IMR-90 (cell line): ENCODE data around the gene KRT6B.

Experiments
- FOS ChIP-seq: fragments of 150-350 bp; IDR thresholded peaks from 2 replicates; pipeline ENCODE4 v1.6.1; 2016; ENCODE audit warnings: low read depth, low read length
- MXI1 ChIP-seq: IDR thresholded peaks from 2 replicates; pipeline ENCODE4 v1.6.1; 2012; ENCODE audit warnings: low read depth, mild to moderate bottlenecking, low read length, moderate library complexity, borderline replicate concordance
- NFE2L2 ChIP-seq: fragments of 150-350 bp; IDR thresholded peaks from 2 replicates; pipeline ENCODE4 v1.6.1; 2016; ENCODE audit warnings: low read depth, mild to moderate bottlenecking, low read length
- POLR2A ChIP-seq: IDR thresholded peaks from 2 replicates; pipeline ENCODE4 v1.6.1; 2012; ENCODE audit warnings: mild to moderate bottlenecking, low read depth, low read length
- RAD21 ChIP-seq: IDR thresholded peaks from 2 replicates; pipeline ENCODE4 v1.6.1; 2012; ENCODE audit warnings: low read length, improper control_type of control experiment
- RCOR1 ChIP-seq: IDR thresholded peaks from 2 replicates; pipeline ENCODE4 v1.6.1; 2012; ENCODE audit warnings: mild to moderate bottlenecking, low read length, improper control_type of control experiment; ENCODE audit not compliant: insufficient replicate concordance
- RFX5 ChIP-seq: IDR thresholded peaks from 2 replicates; pipeline ENCODE4 v1.8.0; 2012; ENCODE audit warnings: low read depth, mild to moderate bottlenecking, low read length, moderate library complexity
- SMC3 ChIP-seq: fragments of 150-350 bp; IDR thresholded peaks from 2 replicates; pipeline ENCODE4 v1.6.1; 2016; ENCODE audit warnings: low read depth, mild to moderate bottlenecking, antibody characterized with exemption, low read length, moderate library complexity
- TF ChIP-seq, protein P1 (sequence below): conservative IDR thresholded peaks from 2 replicates; pipeline ENCODE4 v1.5.1; 2012; ENCODE audit warnings: mild to moderate bottlenecking, low read depth, low read length, improper control_type of control experiment
- TF ChIP-seq, protein P2 (sequence below): fragments of 150-350 bp; IDR thresholded peaks from 2 replicates; pipeline ENCODE4 v1.6.1; 2017; ENCODE audit warnings: mild to moderate bottlenecking, antibody characterized with exemption, low read length, low read depth

DNA sequence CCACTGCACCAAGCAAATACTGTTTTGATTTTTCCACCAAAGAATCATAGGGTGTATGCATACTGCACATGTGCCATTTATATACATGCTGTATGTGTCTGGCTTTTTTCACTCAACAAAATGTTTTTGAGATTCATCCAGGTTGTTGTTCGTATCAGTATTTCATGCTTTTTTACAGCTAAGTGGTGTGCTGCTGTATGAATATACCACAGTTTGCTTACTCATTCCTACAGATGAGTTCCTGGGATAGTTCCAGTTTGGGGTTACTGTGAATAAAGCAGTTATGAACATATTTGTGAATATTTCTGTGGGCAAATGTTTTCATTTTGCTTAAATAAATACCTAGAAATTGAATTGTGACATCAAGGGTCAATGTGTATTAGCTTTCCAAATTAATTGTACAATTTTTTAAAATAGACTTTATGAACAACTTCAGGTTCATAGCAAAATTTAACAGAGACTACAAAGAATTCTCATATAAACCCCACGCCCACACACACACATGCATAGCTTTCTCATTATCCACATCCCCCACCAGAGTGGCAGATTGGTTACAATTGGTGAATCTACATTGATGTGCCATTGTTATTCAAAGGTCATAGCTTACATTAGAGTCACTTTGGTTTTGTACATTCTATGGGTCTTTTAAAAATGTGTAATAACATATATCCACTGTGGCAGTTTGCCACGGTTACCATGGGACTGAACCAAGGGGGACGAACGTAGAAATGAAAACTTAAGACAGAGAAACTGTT, 48.0 kb upstream of the KRT6B start:
- TF ChIP-seq RAD21 (no peak), MXI1 (no peak), FOS (no peak), RCOR1 (no peak), POLR2A (no peak), RFX5 (no peak), NFE2L2 (no peak), SMC3 (no peak)
- TF ChIP-seq, protein P1, sequence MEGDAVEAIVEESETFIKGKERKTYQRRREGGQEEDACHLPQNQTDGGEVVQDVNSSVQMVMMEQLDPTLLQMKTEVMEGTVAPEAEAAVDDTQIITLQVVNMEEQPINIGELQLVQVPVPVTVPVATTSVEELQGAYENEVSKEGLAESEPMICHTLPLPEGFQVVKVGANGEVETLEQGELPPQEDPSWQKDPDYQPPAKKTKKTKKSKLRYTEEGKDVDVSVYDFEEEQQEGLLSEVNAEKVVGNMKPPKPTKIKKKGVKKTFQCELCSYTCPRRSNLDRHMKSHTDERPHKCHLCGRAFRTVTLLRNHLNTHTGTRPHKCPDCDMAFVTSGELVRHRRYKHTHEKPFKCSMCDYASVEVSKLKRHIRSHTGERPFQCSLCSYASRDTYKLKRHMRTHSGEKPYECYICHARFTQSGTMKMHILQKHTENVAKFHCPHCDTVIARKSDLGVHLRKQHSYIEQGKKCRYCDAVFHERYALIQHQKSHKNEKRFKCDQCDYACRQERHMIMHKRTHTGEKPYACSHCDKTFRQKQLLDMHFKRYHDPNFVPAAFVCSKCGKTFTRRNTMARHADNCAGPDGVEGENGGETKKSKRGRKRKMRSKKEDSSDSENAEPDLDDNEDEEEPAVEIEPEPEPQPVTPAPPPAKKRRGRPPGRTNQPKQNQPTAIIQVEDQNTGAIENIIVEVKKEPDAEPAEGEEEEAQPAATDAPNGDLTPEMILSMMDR, result no peak
- TF ChIP-seq, protein P2, sequence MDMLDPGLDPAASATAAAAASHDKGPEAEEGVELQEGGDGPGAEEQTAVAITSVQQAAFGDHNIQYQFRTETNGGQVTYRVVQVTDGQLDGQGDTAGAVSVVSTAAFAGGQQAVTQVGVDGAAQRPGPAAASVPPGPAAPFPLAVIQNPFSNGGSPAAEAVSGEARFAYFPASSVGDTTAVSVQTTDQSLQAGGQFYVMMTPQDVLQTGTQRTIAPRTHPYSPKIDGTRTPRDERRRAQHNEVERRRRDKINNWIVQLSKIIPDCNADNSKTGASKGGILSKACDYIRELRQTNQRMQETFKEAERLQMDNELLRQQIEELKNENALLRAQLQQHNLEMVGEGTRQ, result no peak
